SK-N-SH (cell line): ENCODE measurements around the gene AFAP1. TPM values are rescaled to one million over a fixed set of nuclear protein-coding genes. Genes with fewer than 3 reads are reported as not detected.

Source experiments
- CTCF ChIA-PET: fragments of 300-600, 350-600 bp; formaldehyde crosslinking; extraction: SDS; loops from one replicate; lab custom pipeline; 2021; lab: Yijun Ruan, JAX
- POLR2A ChIA-PET: fragments of 350-600 bp; sonication (Branson Sonifier 250); formaldehyde crosslinking; extraction: SDS; loops from one replicate; lab custom pipeline; 2020; ENCODE audit warnings: antibody characterized with exemption, inconsistent platforms; lab: Yijun Ruan, JAX
- DNase-seq: peaks from one replicate; pipeline ENCODE4 v3.0.0; 2012
- H2AFZ ChIP-seq: fragments of 200-600 bp; sonication (generic); 2 replicates; pipeline ENCODE4 v1.8.1; 2016; ENCODE audit warnings: antibody characterized with exemption, mild to moderate bottlenecking, low read depth
- H3F3A ChIP-seq: fragments of 200-600 bp; sonication (generic); replicated peaks from 2 replicates; pipeline ENCODE3; 2016; ENCODE audit warnings: antibody characterized with exemption, mild to moderate bottlenecking; ENCODE audit not compliant: insufficient read depth
- H3K27ac ChIP-seq, 2 experiments: fragments of 200-500 bp in 1 of 2; fragments of 200-600 bp in 1 of 2; sonication (Bioruptor generic) in 1 of 2; sonication (generic), shearing (Covaris generic) in 1 of 2; 2 replicates each; pipeline versions ENCODE4 v1.5.1 to v1.6.1; 2014 to 2016; ENCODE audit warnings: low read depth in 2 of 2, inconsistent platforms in 1 of 2, low read length in 1 of 2, mild to moderate bottlenecking in 1 of 2, mixed read lengths in 1 of 2
- H3K27me3 ChIP-seq: fragments of 200-600 bp; sonication (generic), shearing (Covaris generic); 2 replicates; pipeline ENCODE4 v1.6.1; 2016; ENCODE audit warnings: mixed run types; ENCODE audit not compliant: insufficient read depth
- H3K36me3 ChIP-seq, 2 experiments: fragments of 200-500 bp in 1 of 2; fragments of 200-600 bp in 1 of 2; sonication (Bioruptor generic) in 1 of 2; sonication (generic) in 1 of 2; replicated peaks in 1 of 2; 2 replicates each; pipeline versions ENCODE3 to v1.5.1; 2014 to 2016; ENCODE audit warnings: low read length in 1 of 2, mild to moderate bottlenecking in 1 of 2; ENCODE audit not compliant: insufficient read depth in 2 of 2, control insufficient read depth in 1 of 2
- H3K4me1 ChIP-seq, 2 experiments: fragments of 200-500 bp in 1 of 2; fragments of 200-600 bp in 1 of 2; sonication (Bioruptor generic) in 1 of 2; sonication (generic), shearing (Covaris generic) in 1 of 2; 2 replicates each; pipeline versions ENCODE4 v1.5.1 to v1.6.1; 2014 to 2016; ENCODE audit warnings: low read depth in 1 of 2, low read length in 1 of 2, mixed run types in 1 of 2; ENCODE audit not compliant: insufficient read depth in 2 of 2, control insufficient read depth in 1 of 2
- H3K4me2 ChIP-seq: fragments of 200-600 bp; sonication (generic), shearing (Covaris generic); 2 replicates; pipeline ENCODE4 v1.6.1; 2017; ENCODE audit warnings: mixed run types
- H3K4me3 ChIP-seq, 2 experiments: fragments of 200-500 bp in 1 of 2; fragments of 200-600 bp in 1 of 2; sonication (Bioruptor generic) in 1 of 2; sonication (generic), shearing (Covaris generic) in 1 of 2; 2 replicates each; pipeline versions ENCODE4 v1.5.1 to v1.8.1; 2014 to 2016; ENCODE audit warnings: low read depth in 2 of 2, inconsistent platforms in 1 of 2, low read length in 1 of 2, mild to moderate bottlenecking in 1 of 2, mixed read lengths in 1 of 2, moderate library complexity in 1 of 2
- H3K79me2 ChIP-seq: fragments of 200-600 bp; sonication (generic); 2 replicates; pipeline ENCODE4 v1.8.1; 2017; ENCODE audit warnings: mild to moderate bottlenecking; ENCODE audit not compliant: insufficient read depth
- H3K9ac ChIP-seq: fragments of 200-600 bp; sonication (generic); 2 replicates; pipeline ENCODE4 v1.6.1; 2017; ENCODE audit warnings: mixed run types
- H3K9me2 ChIP-seq: fragments of 200-600 bp; sonication (generic); 2 replicates; pipeline ENCODE4 v1.6.1; 2017; ENCODE audit warnings: mixed run types
- H3K9me3 ChIP-seq: fragments of 200-600 bp; sonication (generic); 2 replicates; pipeline ENCODE4 v1.6.1; 2017; ENCODE audit warnings: mixed run types, mild to moderate bottlenecking, moderate library complexity
- H4K20me1 ChIP-seq: fragments of 200-600 bp; sonication (generic); 2 replicates; pipeline ENCODE4 v1.6.1; 2017; ENCODE audit warnings: mild to moderate bottlenecking, mixed run types; ENCODE audit not compliant: insufficient read depth
- CHD2 ChIP-seq: fragments of 150-350 bp; IDR thresholded peaks from 2 replicates; pipeline ENCODE4 v1.6.1; 2018; ENCODE audit warnings: low read length; ENCODE audit not compliant: partially characterized antibody
- ELF1 ChIP-seq: IDR thresholded peaks from 2 replicates; pipeline ENCODE4 v1.4.0; 2012
- EZH2phosphoT487 ChIP-seq: fragments of 200-600 bp; sonication (generic); IDR thresholded peaks from 2 replicates; pipeline ENCODE4 v1.6.1; 2017; ENCODE audit warnings: low read depth, mixed run types, mild to moderate bottlenecking, antibody characterized with exemption, moderate library complexity, borderline replicate concordance
- FOXJ3 ChIP-seq: sonication (generic); formaldehyde crosslinking; IDR thresholded peaks from 2 replicates; pipeline ENCODE4 v1.5.1; 2020; ENCODE audit warnings: mild to moderate bottlenecking, missing genetic modification reagents
- GABPA ChIP-seq: IDR thresholded peaks from 2 replicates; pipeline ENCODE4 v1.4.0; 2012; ENCODE audit warnings: low read depth, mild to moderate bottlenecking
- GATA2 ChIP-seq: sonication (generic); formaldehyde crosslinking; IDR thresholded peaks from 2 replicates; pipeline ENCODE4 v1.5.0; 2020; ENCODE audit warnings: mild to moderate bottlenecking, missing genetic modification reagents
- JUND ChIP-seq: IDR thresholded peaks from 2 replicates; pipeline ENCODE4 v1.4.0; 2012
- POLR2AphosphoS5 ChIP-seq: IDR thresholded peaks from 2 replicates; pipeline ENCODE4 v1.6.1; 2012; ENCODE audit warnings: low read depth, low read length
- RCOR1 ChIP-seq: fragments of 150-350 bp; IDR thresholded peaks from 2 replicates; pipeline ENCODE4 v1.6.1; 2017; ENCODE audit warnings: antibody characterized with exemption, low read length
- RXRA ChIP-seq: IDR thresholded peaks from 2 replicates; pipeline ENCODE4 v1.4.0; 2012; ENCODE audit warnings: low read depth, mild to moderate bottlenecking, borderline replicate concordance
- SIN3A ChIP-seq: IDR thresholded peaks from 2 replicates; pipeline ENCODE4 v1.6.1; 2012; ENCODE audit warnings: low read depth, mild to moderate bottlenecking, low read length, moderate library complexity, borderline replicate concordance
- SMC3 ChIP-seq: IDR thresholded peaks from 2 replicates; pipeline ENCODE4 v1.6.1; 2012; ENCODE audit warnings: low read depth, low read length, improper control_type of control experiment
- TAF1 ChIP-seq: IDR thresholded peaks from 2 replicates; pipeline ENCODE4 v1.6.1; 2012; ENCODE audit warnings: low read depth, mild to moderate bottlenecking, low read length, moderate library complexity, borderline replicate concordance
- TEAD4 ChIP-seq: IDR thresholded peaks from 2 replicates; pipeline ENCODE4 v1.4.0; 2012; ENCODE audit warnings: mild to moderate bottlenecking, borderline replicate concordance; ENCODE audit not compliant: insufficient read depth
- WGBS: methylation state at CpG from one replicate; pipeline ENCODE4 v1.1.6; 2017; ENCODE audit warnings: low lambda C conversion rate; 5-methylcytosine and 5-hydroxymethylcytosine counted together
- polyA plus RNA-seq, 3 experiments: library from polyadenylated mRNA; depleted of rRNA; stranded (reverse); fragments of >200 nt; gene quantifications; 2 replicates each; pipeline ENCODE4 v1.2.3, GENCODE V29; 2012
- TF ChIP-seq, protein P1 (sequence below): IDR thresholded peaks from 2 replicates; pipeline ENCODE4 v1.6.1; 2012; ENCODE audit warnings: mild to moderate bottlenecking, low read depth, low read length, moderate library complexity
- TF ChIP-seq, protein P2 (sequence below): fragments of 150-350 bp; IDR thresholded peaks from 2 replicates; pipeline ENCODE4 v1.6.1; 2016; ENCODE audit warnings: mild to moderate bottlenecking, low read depth, low read length
- TF ChIP-seq, protein P3 (sequence below): IDR thresholded peaks from 2 replicates; pipeline ENCODE4 v1.4.0; 2012; ENCODE audit warnings: low read depth
- TF ChIP-seq, protein P4 (sequence below): IDR thresholded peaks from 2 replicates; pipeline ENCODE4 v1.4.0; 2012; ENCODE audit warnings: low read depth, borderline replicate concordance
- TF ChIP-seq, protein P5 (sequence below): fragments of 150-350 bp; IDR thresholded peaks from 2 replicates; pipeline ENCODE4 v1.6.1; 2017; ENCODE audit warnings: antibody characterized with exemption, low read length, low read depth, borderline replicate concordance

AFAP1 gene
- polyA plus RNA-seq, 1 of the 3 experiments (the other 2 are of a cell fraction): 67.9 TPM

DNA sequence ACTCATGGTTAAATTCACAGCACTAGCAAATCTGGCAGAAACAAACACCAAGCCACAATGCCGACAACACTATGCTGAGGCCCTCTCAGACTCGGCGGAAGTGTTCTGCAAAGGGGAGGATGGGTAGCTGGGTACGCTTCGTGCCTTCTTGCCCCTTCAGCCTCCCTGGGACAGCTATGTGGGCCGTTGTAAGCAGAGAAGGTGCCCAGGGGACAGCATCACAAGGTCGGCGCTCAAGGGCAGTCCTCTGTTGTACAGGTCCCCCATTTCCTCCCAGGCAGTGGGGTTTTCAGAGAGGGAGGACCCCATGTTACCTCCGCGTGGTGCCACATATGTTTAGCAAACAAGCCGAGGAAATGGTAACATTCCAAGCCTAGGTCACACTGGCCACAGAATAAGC lies 173.6 kb downstream of the AFAP1 start:
- Histone ChIP-seq H3K4me1 (peaks cover 0 to 12% of the 10 kb centered on the region in 2 experiments; a peak in 1 of 4 replicates), H3K9ac (no peak overlapping the region), H3K9me2 (no peaks in the 10 kb centered on the region), H3K27me3 (no peaks in the 10 kb centered on the region), H3K27ac (no peak overlapping the region), H2AFZ (no peak overlapping the region), H3K4me2 (no peak overlapping the region), H3K4me3 (no peak overlapping the region), H3K9me3 (no peaks in the 10 kb centered on the region), H4K20me1 (peaks cover 80% of the 10 kb centered on the region), H3F3A (peaks cover 40% of the 10 kb centered on the region), H3K36me3 (peaks cover 62 to 92% of the 10 kb centered on the region in 2 experiments), H3K79me2 (peaks cover 95% of the 10 kb centered on the region)
- WGBS: 97% methylated on average over 9 of the region's 11 CpGs
- no peak for DNase-seq
- ChIA-PET POLR2A (no interaction called here), CTCF (interaction anchor here (7.2 kb wide), 1 partner anchor 37 kb away, joined by 137 read pairs; no protein-coding TSS in a partner anchor)
- no peak for TF ChIP-seq SIN3A
- TF ChIP-seq, protein P1, sequence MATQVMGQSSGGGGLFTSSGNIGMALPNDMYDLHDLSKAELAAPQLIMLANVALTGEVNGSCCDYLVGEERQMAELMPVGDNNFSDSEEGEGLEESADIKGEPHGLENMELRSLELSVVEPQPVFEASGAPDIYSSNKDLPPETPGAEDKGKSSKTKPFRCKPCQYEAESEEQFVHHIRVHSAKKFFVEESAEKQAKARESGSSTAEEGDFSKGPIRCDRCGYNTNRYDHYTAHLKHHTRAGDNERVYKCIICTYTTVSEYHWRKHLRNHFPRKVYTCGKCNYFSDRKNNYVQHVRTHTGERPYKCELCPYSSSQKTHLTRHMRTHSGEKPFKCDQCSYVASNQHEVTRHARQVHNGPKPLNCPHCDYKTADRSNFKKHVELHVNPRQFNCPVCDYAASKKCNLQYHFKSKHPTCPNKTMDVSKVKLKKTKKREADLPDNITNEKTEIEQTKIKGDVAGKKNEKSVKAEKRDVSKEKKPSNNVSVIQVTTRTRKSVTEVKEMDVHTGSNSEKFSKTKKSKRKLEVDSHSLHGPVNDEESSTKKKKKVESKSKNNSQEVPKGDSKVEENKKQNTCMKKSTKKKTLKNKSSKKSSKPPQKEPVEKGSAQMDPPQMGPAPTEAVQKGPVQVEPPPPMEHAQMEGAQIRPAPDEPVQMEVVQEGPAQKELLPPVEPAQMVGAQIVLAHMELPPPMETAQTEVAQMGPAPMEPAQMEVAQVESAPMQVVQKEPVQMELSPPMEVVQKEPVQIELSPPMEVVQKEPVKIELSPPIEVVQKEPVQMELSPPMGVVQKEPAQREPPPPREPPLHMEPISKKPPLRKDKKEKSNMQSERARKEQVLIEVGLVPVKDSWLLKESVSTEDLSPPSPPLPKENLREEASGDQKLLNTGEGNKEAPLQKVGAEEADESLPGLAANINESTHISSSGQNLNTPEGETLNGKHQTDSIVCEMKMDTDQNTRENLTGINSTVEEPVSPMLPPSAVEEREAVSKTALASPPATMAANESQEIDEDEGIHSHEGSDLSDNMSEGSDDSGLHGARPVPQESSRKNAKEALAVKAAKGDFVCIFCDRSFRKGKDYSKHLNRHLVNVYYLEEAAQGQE: no peak
- TF ChIP-seq, protein P2, sequence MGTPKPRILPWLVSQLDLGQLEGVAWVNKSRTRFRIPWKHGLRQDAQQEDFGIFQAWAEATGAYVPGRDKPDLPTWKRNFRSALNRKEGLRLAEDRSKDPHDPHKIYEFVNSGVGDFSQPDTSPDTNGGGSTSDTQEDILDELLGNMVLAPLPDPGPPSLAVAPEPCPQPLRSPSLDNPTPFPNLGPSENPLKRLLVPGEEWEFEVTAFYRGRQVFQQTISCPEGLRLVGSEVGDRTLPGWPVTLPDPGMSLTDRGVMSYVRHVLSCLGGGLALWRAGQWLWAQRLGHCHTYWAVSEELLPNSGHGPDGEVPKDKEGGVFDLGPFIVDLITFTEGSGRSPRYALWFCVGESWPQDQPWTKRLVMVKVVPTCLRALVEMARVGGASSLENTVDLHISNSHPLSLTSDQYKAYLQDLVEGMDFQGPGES: no peak
- TF ChIP-seq JUND: no peak
- no peak for TF ChIP-seq GABPA
- TF ChIP-seq EZH2phosphoT487: no peak
- TF ChIP-seq, protein P3, sequence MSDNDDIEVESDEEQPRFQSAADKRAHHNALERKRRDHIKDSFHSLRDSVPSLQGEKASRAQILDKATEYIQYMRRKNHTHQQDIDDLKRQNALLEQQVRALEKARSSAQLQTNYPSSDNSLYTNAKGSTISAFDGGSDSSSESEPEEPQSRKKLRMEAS: no peak
- TF ChIP-seq, protein P4, sequence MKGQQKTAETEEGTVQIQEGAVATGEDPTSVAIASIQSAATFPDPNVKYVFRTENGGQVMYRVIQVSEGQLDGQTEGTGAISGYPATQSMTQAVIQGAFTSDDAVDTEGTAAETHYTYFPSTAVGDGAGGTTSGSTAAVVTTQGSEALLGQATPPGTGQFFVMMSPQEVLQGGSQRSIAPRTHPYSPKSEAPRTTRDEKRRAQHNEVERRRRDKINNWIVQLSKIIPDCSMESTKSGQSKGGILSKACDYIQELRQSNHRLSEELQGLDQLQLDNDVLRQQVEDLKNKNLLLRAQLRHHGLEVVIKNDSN: no peak
- no peak for TF ChIP-seq RXRA
- no peak for TF ChIP-seq ELF1

DNA sequence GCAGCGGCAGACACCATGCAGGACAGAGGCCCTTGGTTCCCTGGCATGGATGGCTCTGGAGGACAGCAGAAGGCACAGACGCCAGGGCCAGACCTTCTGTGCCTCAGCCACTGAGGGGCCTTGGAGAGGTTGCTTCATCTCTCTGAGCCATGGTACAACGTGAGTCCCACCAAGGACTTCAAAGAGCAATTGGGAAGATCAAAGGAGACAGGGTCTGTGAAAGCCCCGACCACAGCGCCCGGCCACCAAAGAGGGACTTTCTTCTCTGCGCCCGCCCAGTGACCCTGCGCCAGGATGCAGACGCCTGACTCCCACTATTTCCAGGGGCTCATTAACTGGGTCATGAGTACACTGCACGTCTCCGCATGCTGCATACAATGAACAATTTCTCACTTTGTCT lies 174.0 kb downstream of the AFAP1 start:
- no peak overlapping the region for H2AFZ ChIP-seq
- H3K79me2 ChIP-seq: peaks cover 96% of the 10 kb centered on the region
- peaks cover 78% of the 10 kb centered on the region for H4K20me1 ChIP-seq
- WGBS: 61% methylated on average over 2 of the region's 12 CpGs
- H3K4me2 ChIP-seq: no peak overlapping the region
- H3K4me3 ChIP-seq: no peak overlapping the region
- H3K9ac ChIP-seq: no peak overlapping the region
- H3K36me3 ChIP-seq: peaks cover 63 to 92% of the 10 kb centered on the region in 2 experiments
- no peaks in the 10 kb centered on the region for H3K27me3 ChIP-seq
- H3F3A ChIP-seq: peaks cover 44% of the 10 kb centered on the region
- H3K27ac ChIP-seq: no peak overlapping the region
- ChIA-PET CTCF (interaction anchor here (7.2 kb wide), 1 partner anchor 37 kb away, joined by 137 read pairs; no protein-coding TSS in a partner anchor), POLR2A (no interaction called here)
- H3K9me3 ChIP-seq: no peaks in the 10 kb centered on the region
- no peak for DNase-seq
- no peaks in the 10 kb centered on the region for H3K9me2 ChIP-seq
- H3K4me1 ChIP-seq: peaks cover 0 to 9% of the 10 kb centered on the region in 2 experiments; a peak in 1 of 4 replicates
- TF ChIP-seq SMC3 (no peak), RCOR1 (no peak), CHD2 (no peak), TEAD4 (no peak), FOXJ3 (CRISPR knock-in tag) (no peak), TAF1 (no peak), GATA2 (CRISPR knock-in tag) (no peak), POLR2AphosphoS5 (no peak)
- TF ChIP-seq, protein P2: no peak
- TF ChIP-seq, protein P5, sequence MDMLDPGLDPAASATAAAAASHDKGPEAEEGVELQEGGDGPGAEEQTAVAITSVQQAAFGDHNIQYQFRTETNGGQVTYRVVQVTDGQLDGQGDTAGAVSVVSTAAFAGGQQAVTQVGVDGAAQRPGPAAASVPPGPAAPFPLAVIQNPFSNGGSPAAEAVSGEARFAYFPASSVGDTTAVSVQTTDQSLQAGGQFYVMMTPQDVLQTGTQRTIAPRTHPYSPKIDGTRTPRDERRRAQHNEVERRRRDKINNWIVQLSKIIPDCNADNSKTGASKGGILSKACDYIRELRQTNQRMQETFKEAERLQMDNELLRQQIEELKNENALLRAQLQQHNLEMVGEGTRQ: no peak
- TF ChIP-seq, protein P4: no peak
